Activated naive CD4-positive, alpha-beta T cell treated with anti-CD3 and anti-CD28 coated beads for 36 hours (primary cell): Measurements from ENCODE around the gene FKBP1B. TPM values are rescaled to one million over a fixed set of nuclear protein-coding genes. Genes with fewer than 3 reads are reported as not detected.

Experiments
- CTCF ChIA-PET: fragments of 350-600 bp; sonication (Branson Sonifier 250); formaldehyde crosslinking; loops from one replicate; lab custom pipeline; 2021; ENCODE audit warnings: antibody characterized with exemption; lab: Charles Lee
- DNase-seq: peaks from one replicate; pipeline ENCODE4 v3.0.0-alpha.2; 2020
- H3K27ac Mint-ChIP-seq: one replicate; pipeline ENCODE4 v1.8.0; 2021; ENCODE audit warnings: mild to moderate bottlenecking, mixed read lengths
- H3K27me3 Mint-ChIP-seq: one replicate; pipeline ENCODE4 v1.8.0; 2021; ENCODE audit warnings: low read depth, mixed read lengths
- H3K36me3 Mint-ChIP-seq: one replicate; pipeline ENCODE4 v1.8.0; 2021; ENCODE audit warnings: low read depth, mixed read lengths
- H3K4me1 Mint-ChIP-seq: one replicate; pipeline ENCODE4 v1.8.0; 2021; ENCODE audit warnings: low read depth, mixed read lengths
- H3K4me3 Mint-ChIP-seq: one replicate; pipeline ENCODE4 v1.8.0; 2021; ENCODE audit warnings: mild to moderate bottlenecking, moderate library complexity, mixed read lengths
- H3K9me3 Mint-ChIP-seq: one replicate; pipeline ENCODE4 v1.8.0; 2021; ENCODE audit warnings: mixed read lengths
- intact Hi-C: fragments of 100-400 bp; cut with micrococcal nuclease; formaldehyde crosslinking; loops from one replicate; pipeline ENCODE4 v1.15.1; 2023
- total RNA-seq, 2 experiments: library from RNA; stranded (reverse); gene quantifications; one replicate each; pipeline ENCODE4 v1.2.3, GENCODE V29; 2021

Gene FKBP1B
- total RNA-seq, 2 experiments from 2014 or later: 0.35 TPM; not detected in 1

- H3K4me3 Mint-ChIP-seq: no peak overlapping the region
- H3K4me1 Mint-ChIP-seq: peaks cover 6% of the 10 kb centered on the region
- H3K9me3 Mint-ChIP-seq: no peaks in the 10 kb centered on the region
- peaks cover 2% of the 10 kb centered on the region for H3K36me3 Mint-ChIP-seq
- peaks cover 7% of the 10 kb centered on the region for H3K27me3 Mint-ChIP-seq
- intact Hi-C loops: no loop called here
- no peak for DNase-seq
- CTCF ChIA-PET: interaction anchor here (0.9 to 1.1 kb wide), 2 partner anchors 9 to 33 kb away, joined by 3 read pairs; partner anchors contain the start of gene TP53I3
- no peak overlapping the region for H3K27ac Mint-ChIP-seq
Observed at GRCh38 chr2:24051833-24052232, 2.3 kb downstream of the FKBP1B start.

DNA sequence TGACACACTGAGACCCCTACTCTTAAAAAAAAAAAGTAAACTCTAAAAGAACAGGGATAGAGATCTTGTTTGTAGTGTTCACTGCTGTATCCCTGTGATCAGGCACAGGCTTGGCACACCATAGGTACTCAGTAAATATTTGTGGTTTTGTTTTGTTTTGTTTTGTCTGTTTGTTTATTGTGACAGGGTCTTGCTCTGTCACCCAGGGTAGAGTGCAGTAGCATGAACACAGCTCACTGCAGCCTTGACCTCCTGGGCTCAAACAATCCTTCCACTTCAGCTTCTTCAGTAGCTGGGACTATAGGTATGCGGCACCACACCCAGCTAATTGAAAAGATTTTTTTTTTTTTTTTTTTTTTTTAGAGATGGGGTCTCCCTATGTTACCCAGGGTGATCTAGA, 3.4 kb downstream of the FKBP1B start:
- H3K4me1 Mint-ChIP-seq: no peaks in the 10 kb centered on the region
- H3K36me3 Mint-ChIP-seq: no peaks in the 10 kb centered on the region
- H3K27ac Mint-ChIP-seq: no peak overlapping the region
- no peak overlapping the region for H3K4me3 Mint-ChIP-seq
- CTCF ChIA-PET: interaction anchor here (1.0 to 1.6 kb wide), 2 partner anchors 20 to 31 kb away, joined by 3 to 4 read pairs; partner anchors contain the start of gene TP53I3
- H3K9me3 Mint-ChIP-seq: no peaks in the 10 kb centered on the region
- intact Hi-C loops: no loop called here
- no peak for DNase-seq
- peaks cover 4% of the 10 kb centered on the region for H3K27me3 Mint-ChIP-seq

DNA sequence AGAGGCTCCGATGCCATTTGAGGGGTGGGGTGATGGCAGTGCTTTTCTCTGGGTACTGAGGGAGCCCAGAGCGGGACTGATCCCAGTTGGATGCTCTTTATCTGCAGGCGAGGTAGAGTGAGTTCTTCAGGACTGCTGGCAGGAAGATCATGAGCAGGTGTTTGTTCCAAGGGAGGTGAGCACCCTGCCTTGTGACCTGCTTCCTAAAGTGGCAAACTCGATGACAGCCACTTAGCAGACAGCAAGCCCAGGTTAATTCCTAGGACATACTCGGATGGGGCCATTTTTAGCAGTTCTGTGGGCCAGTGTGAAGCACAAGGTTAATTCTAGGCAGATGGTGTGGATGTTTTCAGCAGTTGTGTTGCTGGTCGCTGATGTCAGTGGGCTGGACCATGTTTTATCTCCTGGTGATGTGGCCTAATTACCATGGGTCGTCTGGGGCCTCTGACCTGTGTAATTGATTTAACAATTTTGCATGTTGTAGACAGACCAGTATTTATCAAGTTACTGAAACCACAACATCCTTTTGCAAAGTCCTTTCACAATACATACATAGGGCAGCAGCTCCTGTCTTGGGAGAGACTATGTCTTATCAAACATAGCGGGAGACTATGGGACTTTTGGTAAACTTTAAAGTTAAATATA, 4.9 kb downstream of the FKBP1B start:
- CTCF ChIA-PET: interaction anchor here (0.6 to 1.6 kb wide), 2 partner anchors 29 to 1167 kb away, joined by 4 to 5 read pairs; partner anchors contain the start of gene TP53I3
- Mint-ChIP-seq H3K27me3 (no peaks in the 10 kb centered on the region), H3K4me3 (no peak overlapping the region), H3K4me1 (no peaks in the 10 kb centered on the region), H3K27ac (no peak overlapping the region), H3K9me3 (no peaks in the 10 kb centered on the region), H3K36me3 (no peaks in the 10 kb centered on the region)
- no peak for DNase-seq
- intact Hi-C loops: no loop called here

DNA sequence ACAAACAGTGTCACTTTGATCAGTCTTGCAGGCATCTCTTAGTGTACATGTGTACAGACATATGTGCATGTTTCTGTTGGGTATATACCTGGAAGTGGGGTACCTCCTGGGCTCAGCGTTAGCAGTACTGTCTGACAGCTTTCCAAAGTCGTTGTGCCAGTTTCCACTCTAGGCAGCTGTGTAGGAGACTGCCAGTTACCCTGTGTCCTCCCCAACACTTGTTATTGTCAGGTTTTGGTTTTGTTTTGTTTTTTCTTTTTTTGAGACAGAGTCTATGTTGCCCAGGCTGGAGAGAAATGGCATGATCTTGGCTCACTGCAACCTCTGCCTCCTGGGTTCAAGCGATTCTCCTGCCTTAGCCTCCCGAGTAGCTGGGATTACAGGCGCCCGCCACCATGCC, 6.2 kb downstream of the FKBP1B start:
- Mint-ChIP-seq H3K27ac (no peak overlapping the region), H3K4me1 (peaks cover 4% of the 10 kb centered on the region), H3K36me3 (no peaks in the 10 kb centered on the region), H3K9me3 (no peaks in the 10 kb centered on the region), H3K4me3 (no peak overlapping the region), H3K27me3 (peaks cover 3% of the 10 kb centered on the region)
- intact Hi-C loops: no loop called here
- CTCF ChIA-PET: no interaction called here
- DNase-seq: no peak

DNA sequence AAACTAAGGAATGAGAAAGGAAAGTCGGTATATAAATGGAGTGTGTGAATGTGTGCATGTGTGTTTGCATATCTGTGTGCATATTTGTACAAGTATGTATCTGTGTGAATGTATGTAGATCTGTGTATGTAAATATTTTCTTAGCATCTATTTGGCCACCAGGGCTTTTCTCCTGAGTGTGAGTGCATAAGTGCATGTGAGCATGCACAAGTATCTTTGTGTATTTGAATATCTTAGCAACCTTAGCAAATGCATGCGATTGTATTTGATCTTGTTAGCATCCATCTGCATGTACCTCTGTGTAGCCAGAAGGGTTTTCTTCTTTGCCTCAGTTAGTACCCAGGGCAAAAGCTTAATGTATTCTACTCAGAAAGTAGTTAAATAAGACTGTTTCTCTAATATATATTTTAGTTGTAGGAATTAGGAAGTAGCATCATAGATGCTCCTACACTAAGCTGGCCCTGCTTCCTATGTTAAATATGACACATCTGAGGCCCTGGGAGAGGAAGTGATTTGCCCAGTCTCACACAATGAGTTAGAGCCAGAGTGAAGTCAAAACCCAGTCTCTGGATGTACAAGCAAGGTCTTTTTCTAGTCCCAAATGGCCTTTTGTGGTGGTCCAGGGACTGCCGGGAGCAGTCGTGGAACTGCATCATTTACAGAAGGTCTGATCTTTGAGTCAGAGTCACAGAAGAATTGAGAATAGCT, 9.2 kb downstream of the FKBP1B start:
- H3K27ac Mint-ChIP-seq: no peak overlapping the region
- H3K4me3 Mint-ChIP-seq: no peak overlapping the region
- H3K27me3 Mint-ChIP-seq: peaks cover 3% of the 10 kb centered on the region
- no peaks in the 10 kb centered on the region for H3K36me3 Mint-ChIP-seq
- DNase-seq: no peak
- no peaks in the 10 kb centered on the region for H3K9me3 Mint-ChIP-seq
- H3K4me1 Mint-ChIP-seq: peaks cover 4% of the 10 kb centered on the region
- intact Hi-C loops: no loop called here
- CTCF ChIA-PET: no interaction called here

- H3K27me3 Mint-ChIP-seq: no peaks in the 10 kb centered on the region
- peaks cover 6% of the 10 kb centered on the region for H3K36me3 Mint-ChIP-seq
- H3K4me3 Mint-ChIP-seq: no peak overlapping the region
- H3K27ac Mint-ChIP-seq: no peak overlapping the region
- no peak for DNase-seq
- CTCF ChIA-PET: interaction anchor here (1.2 to 1.7 kb wide), 2 partner anchors 19 to 241 kb away, joined by 6 read pairs; partner anchors contain the start of gene TP53I3
- peaks cover 11% of the 10 kb centered on the region for H3K4me1 Mint-ChIP-seq
- intact Hi-C loops: loop anchor here (1.0 kb wide), 1 partner anchor 18 kb away; the partner anchor contains the start of gene WDCP
- H3K9me3 Mint-ChIP-seq: no peaks in the 10 kb centered on the region
Observed at GRCh38 chr2:24065341-24065740, 15.8 kb downstream of the FKBP1B start.

- H3K36me3 Mint-ChIP-seq: peaks cover 10% of the 10 kb centered on the region
- CTCF ChIA-PET: interaction anchor here (0.6 to 1.4 kb wide), 2 partner anchors 12 to 19 kb away, joined by 3 read pairs; no protein-coding TSS in a partner anchor
- H3K4me1 Mint-ChIP-seq: peaks cover 30% of the 10 kb centered on the region
Observed at GRCh38 chr2:24072259-24072658, 22.7 kb downstream of the FKBP1B start.

DNA sequence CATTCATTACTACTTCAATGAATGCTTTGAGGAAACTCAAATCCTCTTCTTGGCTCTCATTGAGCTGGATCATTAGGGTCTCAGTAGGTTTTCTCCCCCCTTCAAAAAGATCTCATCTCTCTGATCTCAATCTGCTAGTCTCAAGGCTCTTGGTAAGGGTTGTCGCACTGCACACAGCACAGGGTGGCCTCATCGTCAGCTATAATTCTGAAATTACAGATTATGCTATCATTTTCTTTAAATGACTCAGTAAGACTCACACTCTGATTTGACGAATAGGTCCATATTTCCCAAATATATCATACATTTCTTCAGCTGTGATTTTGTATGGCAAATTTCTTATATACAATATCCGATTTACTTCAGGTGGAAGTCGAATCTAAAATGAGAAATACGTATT, 24.3 kb downstream of the FKBP1B start:
- no peak for DNase-seq
- CTCF ChIA-PET: interaction anchor here (0.7 to 1.3 kb wide), 2 partner anchors 10 to 11 kb away, joined by 4 read pairs; partner anchors contain the start of gene TP53I3
- Mint-ChIP-seq H3K9me3 (no peaks in the 10 kb centered on the region), H3K36me3 (peaks cover 7% of the 10 kb centered on the region), H3K4me1 (peaks cover 36% of the 10 kb centered on the region), H3K27ac (peak overlapping the region; percentile 28), H3K4me3 (no peak overlapping the region), H3K27me3 (no peaks in the 10 kb centered on the region)
- intact Hi-C loops: no loop called here

More at GRCh38 chr2:24072259-24072658, 22.7 kb downstream of the FKBP1B start:
- no peak overlapping the region for H3K4me3 Mint-ChIP-seq
- intact Hi-C loops: no loop called here
- no peaks in the 10 kb centered on the region for H3K9me3 Mint-ChIP-seq
- no peak for DNase-seq
- no peaks in the 10 kb centered on the region for H3K27me3 Mint-ChIP-seq
- no peak overlapping the region for H3K27ac Mint-ChIP-seq

DNA sequence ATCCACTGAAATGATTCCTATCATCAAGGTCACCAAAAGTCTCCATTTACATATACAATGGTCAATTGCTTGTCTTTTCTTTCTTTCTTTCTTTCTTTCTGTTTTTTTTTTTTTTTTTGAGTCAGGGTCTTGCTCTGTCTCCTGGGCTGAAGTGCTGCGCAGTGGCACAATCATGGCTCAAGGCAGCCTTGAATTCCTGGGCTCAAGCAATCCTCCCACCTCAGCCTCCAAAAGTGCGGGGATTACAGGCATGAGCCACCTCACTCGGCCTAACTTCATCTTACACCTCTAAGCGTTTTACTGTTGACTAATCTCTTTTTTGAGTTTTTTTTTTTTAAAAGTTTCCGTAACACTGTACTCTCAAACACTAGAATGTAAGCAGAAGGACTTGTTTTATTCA, 25.7 kb downstream of the FKBP1B start:
- H3K27me3 Mint-ChIP-seq: no peaks in the 10 kb centered on the region
- peak overlapping the region; percentile 97 for H3K4me3 Mint-ChIP-seq
- CTCF ChIA-PET: interaction anchor here (0.6 to 1.1 kb wide), 2 partner anchors 28 to 248 kb away, joined by 4 read pairs; partner anchors contain the start of gene WDCP
- no peaks in the 10 kb centered on the region for H3K9me3 Mint-ChIP-seq
- peaks cover 36% of the 10 kb centered on the region for H3K4me1 Mint-ChIP-seq
- DNase-seq: no peak
- intact Hi-C loops: loop anchor here (5.0 kb wide), 2 partner anchors 502 to 967 kb away; partner anchors contain the start of gene EFR3B
- peak overlapping the region; percentile 93 for H3K27ac Mint-ChIP-seq
- peaks cover 5% of the 10 kb centered on the region for H3K36me3 Mint-ChIP-seq

DNA sequence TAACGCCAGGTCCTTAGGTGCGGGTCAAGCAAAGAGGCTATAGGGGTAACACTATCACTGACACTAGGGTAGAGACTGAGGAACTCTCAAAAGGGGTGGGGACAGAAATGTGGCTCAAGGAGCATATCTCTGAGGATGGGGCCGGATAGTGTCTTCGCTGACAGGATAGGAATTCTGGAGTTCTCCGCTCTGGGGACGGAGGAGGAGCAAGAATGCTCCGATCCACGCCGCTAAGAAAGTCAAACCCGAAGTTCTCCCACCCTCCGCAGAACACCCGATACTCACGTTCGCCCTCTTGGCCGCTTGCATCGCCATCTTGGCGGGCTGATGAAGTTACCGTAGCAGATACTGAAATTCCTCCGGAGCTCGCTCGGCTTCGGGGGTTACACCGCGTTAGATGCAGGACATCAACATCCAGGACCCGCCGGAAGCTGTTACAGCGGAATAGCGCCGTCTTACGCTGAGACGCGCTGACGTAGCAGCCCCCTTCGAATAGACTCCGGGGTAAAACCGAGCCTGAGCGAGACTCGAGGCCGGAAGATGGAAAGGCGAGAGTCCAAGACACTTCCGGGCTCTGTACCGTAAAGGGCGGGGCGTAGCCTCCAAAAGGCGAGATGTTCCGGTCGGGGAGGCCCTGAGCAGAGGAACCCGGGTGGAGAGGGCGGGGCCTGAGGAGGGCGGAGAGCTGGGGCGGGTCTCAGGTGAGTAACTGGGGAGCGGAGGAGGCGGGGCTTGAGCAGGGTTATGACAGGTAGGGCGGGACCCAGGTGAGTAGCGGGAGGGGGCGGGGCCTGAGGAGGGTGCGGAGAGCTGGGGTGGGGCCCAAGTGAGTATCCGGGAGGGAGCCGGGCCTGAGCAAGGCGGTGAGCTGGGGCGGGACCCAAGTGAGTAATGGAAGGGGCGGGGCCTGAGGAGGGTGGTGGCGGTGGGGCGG, 26.6 kb downstream of the FKBP1B start, which contains the start of gene SF3B6:
Gene SF3B6 (minus strand): TSS at position 412 of the 934 bp plus-strand sequence. CDS start 97 bp downstream, at position 315.
- peak within 1 kb of the TSS; percentile 97 for H3K4me3 Mint-ChIP-seq
- CTCF ChIA-PET: interaction anchor here (0.5 to 2.2 kb wide), 9 partner anchors 9 to 251 kb away, joined by 3 to 10 read pairs (median 4); partner anchors contain the start of genes ATAD2B, TP53I3 and WDCP

GRCh38 chr2:24076849-24077534, 27.5 kb downstream of the FKBP1B start:
- Mint-ChIP-seq H3K4me3 (peak overlapping the region; percentile 97), H3K9me3 (no peaks in the 10 kb centered on the region), H3K4me1 (peaks cover 31% of the 10 kb centered on the region), H3K36me3 (peaks cover 5% of the 10 kb centered on the region), H3K27ac (no peak overlapping the region), H3K27me3 (no peaks in the 10 kb centered on the region)
- intact Hi-C loops: loop anchor here (1.0 to 5.0 kb wide), 13 partner anchors 7 to 965 kb away; partner anchors contain the start of genes ATAD2B, CENPO, EFR3B and FAM228B
- CTCF ChIA-PET: interaction anchor here (0.5 to 2.2 kb wide), 5 partner anchors 8 to 252 kb away, joined by 3 to 10 read pairs (median 4); partner anchors contain the start of genes ATAD2B and TP53I3
- DNase-seq: no peak

More for the DNA sequence above, 26.6 kb downstream of the FKBP1B start, which contains the start of gene SF3B6:
- DNase-seq: peak; percentile 100
- Mint-ChIP-seq H3K4me1 (peaks cover 36% of the 10 kb centered on the region), H3K27ac (peak within 1 kb of the TSS; percentile 93), H3K36me3 (peaks cover 5% of the 10 kb centered on the region), H3K9me3 (no peaks in the 10 kb centered on the region), H3K27me3 (no peaks in the 10 kb centered on the region)
- intact Hi-C loops: loop anchor here (1.0 to 5.0 kb wide), 13 partner anchors 8 to 966 kb away; partner anchors contain the start of genes ATAD2B, CENPO, EFR3B and FAM228B
